GM21515 (cell line): ENCODE measurements around the gene P2RY13.

Experiments used
- ATAC-seq: cut with Tn5 transposase; IDR thresholded peaks from one replicate; pipeline ENCODE4 v1.9.1; 2021; ENCODE audit not compliant: unreplicated experiment

P2RY13 gene

GRCh38 chr3:151297429-151297828 lies 31.9 kb downstream of the P2RY13 start:
- no peak for ATAC-seq

- no peak for ATAC-seq
Measured at GRCh38 chr3:151296226-151296625, 33.1 kb downstream of the P2RY13 start.

- ATAC-seq = no peak
Measured at GRCh38 chr3:151293127-151293526, 36.2 kb downstream of the P2RY13 start.

GRCh38 chr3:151290673-151291072 lies 38.7 kb downstream of the P2RY13 start:
- ATAC-seq = no peak

GRCh38 chr3:151289445-151289844 lies 39.9 kb downstream of the P2RY13 start:
- no peak for ATAC-seq

- no peak for ATAC-seq
Measured at GRCh38 chr3:151285940-151286339, 43.4 kb downstream of the P2RY13 start.

- no peak for ATAC-seq
Measured at GRCh38 chr3:151283907-151284461, 45.4 kb downstream of the P2RY13 start.

GRCh38 chr3:151283387-151283786 lies 46.0 kb downstream of the P2RY13 start:
- ATAC-seq = no peak

GRCh38 chr3:151282921-151283320 lies 46.4 kb downstream of the P2RY13 start:
- peak; percentile 60 for ATAC-seq

- no peak for ATAC-seq
Measured at GRCh38 chr3:151281671-151282324, 47.6 kb downstream of the P2RY13 start.

GRCh38 chr3:151278230-151278629 lies 51.1 kb downstream of the P2RY13 start, which contains the start of gene P2RY14:
Gene P2RY14, minus strand, starts transcription at chr3:151278542. Its CDS starts 64,226 bp downstream, at chr3:151214316.
- no peak for ATAC-seq

GRCh38 chr3:151276687-151277042 lies 52.7 kb downstream of the P2RY13 start:
- peak; percentile 48 for ATAC-seq
